ENCODE results near the gene KRTAP10-7.
"Not testable (repeated sequence)": the region's sequence is repeated elsewhere in the genome, so short reads cannot be mapped to it uniquely, and the experiment has no call there.

KRTAP10-7 gene, protein sequence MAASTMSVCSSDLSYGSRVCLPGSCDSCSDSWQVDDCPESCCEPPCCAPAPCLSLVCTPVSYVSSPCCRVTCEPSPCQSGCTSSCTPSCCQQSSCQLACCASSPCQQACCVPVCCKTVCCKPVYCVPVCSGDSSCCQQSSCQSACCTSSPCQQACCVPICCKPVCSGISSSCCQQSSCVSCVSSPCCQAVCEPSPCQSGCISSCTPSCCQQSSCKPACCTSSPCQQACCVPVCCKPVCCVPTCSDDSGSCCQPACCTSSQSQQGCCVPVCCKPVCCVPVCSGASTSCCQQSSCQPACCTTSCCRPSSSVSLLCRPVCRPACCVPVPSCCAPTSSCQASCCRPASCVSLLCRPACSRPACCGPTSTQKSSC

GRCh38 chr21:44600118-44600978, at the start of gene KRTAP10-7:
Gene KRTAP10-7 (plus strand): TSS chr21:44600597. CDS start chr21:44600622, 25 bp downstream.
- H2AFZ ChIP-seq (ENCODE audit: low read length); H3K4me1 ChIP-seq (ENCODE audit: low read length); H3K4me2 ChIP-seq (ENCODE audit: low read depth, low read length); H4K20me1 ChIP-seq (ENCODE audit: insufficient read depth, low read length); H3K9me3 ChIP-seq (replicated peaks; ENCODE audit: insufficient read depth, low read length); H3K9ac ChIP-seq (ENCODE audit: low read length); H3K9me2 ChIP-seq (replicated peaks; ENCODE audit: insufficient read depth, low read length); H3K4me3 ChIP-seq (ENCODE audit: low read length); H3K79me2 ChIP-seq (ENCODE audit: low read length); DNase-seq; H3K36me3 ChIP-seq (replicated peaks; ENCODE audit: insufficient read depth, low read length); H3K27ac ChIP-seq (ENCODE audit: low read length); H3F3A ChIP-seq (ENCODE audit: insufficient read depth, low read length): not testable (repeated sequence)
- H3K27me3 ChIP-seq (replicated peaks; ENCODE audit: insufficient read depth, low read length), result peaks cover 85% of the 10 kb centered on the region

GRCh38 chr21:44550807-44551206, 49.6 kb upstream of the KRTAP10-7 start:
- no peaks in the 10 kb centered on the region for H4K20me1 ChIP-seq (ENCODE audit: insufficient read depth, low read length)
- H3F3A ChIP-seq (ENCODE audit: insufficient read depth, low read length), result no peaks in the 10 kb centered on the region
- H3K9ac ChIP-seq (ENCODE audit: low read length), result no peak overlapping the region
- no peaks in the 10 kb centered on the region for H3K36me3 ChIP-seq (replicated peaks; ENCODE audit: insufficient read depth, low read length)
- H2AFZ ChIP-seq (ENCODE audit: low read length), result no peak overlapping the region
- no peak for DNase-seq
- no peak overlapping the region for H3K4me2 ChIP-seq (ENCODE audit: low read depth, low read length)
- no peak for TF ChIP-seq EZH2phosphoT487 (IDR thresholded peaks at IDR 0.05; ENCODE audit: low read length)
- no peak for TF ChIP-seq EZH2 (optimal IDR thresholded peaks at IDR 0.05; ENCODE audit: low read depth, low read length)
- TF ChIP-seq CTCF (IDR thresholded peaks at IDR 0.05; ENCODE audit: low read length), result no peak
- no peaks in the 10 kb centered on the region for H3K9me2 ChIP-seq (replicated peaks; ENCODE audit: insufficient read depth, low read length)
- H3K4me3 ChIP-seq (ENCODE audit: low read length), result no peak overlapping the region
- peaks cover 98% of the 10 kb centered on the region for H3K27me3 ChIP-seq (replicated peaks; ENCODE audit: insufficient read depth, low read length)
- H3K4me1 ChIP-seq (ENCODE audit: low read length), result no peaks in the 10 kb centered on the region
- H3K27ac ChIP-seq (ENCODE audit: low read length), result no peak overlapping the region
- H3K79me2 ChIP-seq (ENCODE audit: low read length), result no peaks in the 10 kb centered on the region
- H3K9me3 ChIP-seq (replicated peaks; ENCODE audit: insufficient read depth, low read length), result no peaks in the 10 kb centered on the region

DNA sequence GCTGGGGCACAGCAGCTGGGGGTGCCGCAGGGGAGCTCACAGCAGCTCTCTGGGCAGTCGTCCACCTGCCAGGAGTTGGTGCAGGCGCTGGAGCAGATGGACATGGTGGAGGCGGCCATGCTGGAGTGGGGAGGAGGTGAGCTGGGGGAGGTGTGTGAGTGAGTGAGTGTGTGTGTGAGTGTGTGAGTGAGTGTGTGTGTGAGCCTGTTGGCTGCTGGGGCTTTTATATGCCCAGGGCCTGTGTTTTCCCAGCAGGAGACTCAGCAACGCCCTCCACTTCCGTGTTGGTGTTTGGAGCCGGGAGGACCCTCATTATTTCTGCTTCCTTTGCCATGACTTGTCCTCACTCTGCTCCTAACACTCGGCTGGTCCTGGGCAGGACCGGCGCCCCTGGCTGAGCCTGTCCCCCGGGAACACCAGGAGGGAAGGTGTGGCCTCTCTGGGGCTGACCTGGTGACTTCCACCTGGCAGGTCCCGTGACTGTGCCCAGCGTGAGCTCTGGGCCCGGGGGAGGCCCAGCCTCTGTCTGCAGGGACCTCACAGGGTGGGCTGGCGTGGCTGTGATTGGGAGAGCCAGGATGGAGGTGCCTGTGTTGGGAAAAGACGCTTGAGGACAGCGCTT, 48.9 kb upstream of the KRTAP10-7 start, which contains the start of gene KRTAP10-2:
Gene KRTAP10-2, minus strand, starts transcription at position 166 of the 622 bp plus-strand sequence. Its CDS starts 47 bp downstream, at position 119.
- no peaks in the 10 kb centered on the region for H3K36me3 ChIP-seq (replicated peaks; ENCODE audit: insufficient read depth, low read length)
- H3K4me1 ChIP-seq (ENCODE audit: low read length), result no peaks in the 10 kb centered on the region
- no peak within 1 kb of the TSS for H3K9ac ChIP-seq (ENCODE audit: low read length)
- no peaks in the 10 kb centered on the region for H4K20me1 ChIP-seq (ENCODE audit: insufficient read depth, low read length)
- no peak within 1 kb of the TSS for H3K27ac ChIP-seq (ENCODE audit: low read length)
- H3K4me2 ChIP-seq (ENCODE audit: low read depth, low read length), result no peak within 1 kb of the TSS
- DNase-seq, result no peak
- peaks cover 98% of the 10 kb centered on the region for H3K27me3 ChIP-seq (replicated peaks; ENCODE audit: insufficient read depth, low read length)
- no peak within 1 kb of the TSS for H3K4me3 ChIP-seq (ENCODE audit: low read length)
- TF ChIP-seq EZH2 (optimal IDR thresholded peaks at IDR 0.05; ENCODE audit: low read depth, low read length) (no peak), CTCF (IDR thresholded peaks at IDR 0.05; ENCODE audit: low read length) (no peak), EZH2phosphoT487 (IDR thresholded peaks at IDR 0.05; ENCODE audit: low read length) (no peak)
- no peaks in the 10 kb centered on the region for H3K9me3 ChIP-seq (replicated peaks; ENCODE audit: insufficient read depth, low read length)
- H2AFZ ChIP-seq (ENCODE audit: low read length), result no peak within 1 kb of the TSS
- no peaks in the 10 kb centered on the region for H3F3A ChIP-seq (ENCODE audit: insufficient read depth, low read length)
- H3K79me2 ChIP-seq (ENCODE audit: low read length), result no peaks in the 10 kb centered on the region
- H3K9me2 ChIP-seq (replicated peaks; ENCODE audit: insufficient read depth, low read length), result no peaks in the 10 kb centered on the region
